Neutrophil (primary cell): Measurements from ENCODE around the gene MUC5B.

ENCODE experiments used
- H3K27ac ChIP-seq: fragments of 200-600 bp; sonication (generic); 2 replicates; pipeline ENCODE4 v1.5.1; 2016; ENCODE audit warnings: mild to moderate bottlenecking, moderate library complexity
- H3K27me3 ChIP-seq: fragments of 200-600 bp; sonication (generic); 2 replicates; pipeline ENCODE4 v1.6.0; 2016; ENCODE audit warnings: mild to moderate bottlenecking
- H3K36me3 ChIP-seq: fragments of 200-600 bp; sonication (generic); 2 replicates; pipeline ENCODE4 v1.5.1; 2017
- H3K4me1 ChIP-seq, 2 experiments: fragments of 200-600 bp in 1 of 2; sonication (generic) in 1 of 2; 1 replicate in 1 of 2; 2 replicates in 1 of 2; pipeline versions ENCODE4 v1.5.1 to v1.6.1; 2013 to 2016; ENCODE audit warnings: low read depth in 1 of 2, low read length in 1 of 2, mild to moderate bottlenecking in 1 of 2, moderate library complexity in 1 of 2; ENCODE audit not compliant: control insufficient read depth in 1 of 2, insufficient read depth in 1 of 2
- H3K4me3 ChIP-seq, 2 experiments: fragments of 200-600 bp in 1 of 2; sonication (generic) in 1 of 2; 1 replicate in 1 of 2; 2 replicates in 1 of 2; pipeline ENCODE4 v1.5.1; 2013 to 2016; ENCODE audit warnings: low read depth in 1 of 2, low read length in 1 of 2, mild to moderate bottlenecking in 1 of 2, moderate library complexity in 1 of 2
- H3K9me3 ChIP-seq: fragments of 200-600 bp; sonication (generic); 2 replicates; pipeline ENCODE4 v1.5.1; 2016
- CTCF ChIP-seq: fragments of 200-600 bp; sonication (generic); IDR thresholded peaks from 2 replicates; pipeline ENCODE4 v1.5.1; 2016; ENCODE audit warnings: antibody characterized with exemption

The MUC5B gene

GRCh38 chr11:1195682-1196515 is 27.0 kb upstream of the MUC5B start:
- Histone ChIP-seq H3K36me3 (no peaks in the 10 kb centered on the region), H3K27ac (no peak overlapping the region), H3K9me3 (no peaks in the 10 kb centered on the region), H3K27me3 (no peaks in the 10 kb centered on the region), H3K4me1 (no peaks in the 10 kb centered on the region), H3K4me3 (no peak overlapping the region)
- TF ChIP-seq CTCF, result no peak

- Histone ChIP-seq H3K4me1 (no peaks in the 10 kb centered on the region), H3K27me3 (no peaks in the 10 kb centered on the region)
- no peak for TF ChIP-seq CTCF
These were observed 26.1 kb upstream of the MUC5B start for GRCh38 chr11:1196516-1197391.

GRCh38 chr11:1197431-1197885 is 25.4 kb upstream of the MUC5B start:
- Histone ChIP-seq H3K27ac (no peak overlapping the region), H3K9me3 (no peaks in the 10 kb centered on the region), H3K27me3 (peaks cover 5% of the 10 kb centered on the region), H3K4me3 (no peak overlapping the region), H3K4me1 (no peaks in the 10 kb centered on the region), H3K36me3 (no peaks in the 10 kb centered on the region)
- TF ChIP-seq CTCF, result no peak

More at GRCh38 chr11:1196516-1197391, 26.1 kb upstream of the MUC5B start:
- no peak overlapping the region for H3K27ac ChIP-seq
- no peak overlapping the region for H3K4me3 ChIP-seq
- no peaks in the 10 kb centered on the region for H3K9me3 ChIP-seq
- H3K36me3 ChIP-seq, result no peaks in the 10 kb centered on the region

- Histone ChIP-seq H3K27ac (no peak overlapping the region), H3K36me3 (no peaks in the 10 kb centered on the region), H3K27me3 (peaks cover 10% of the 10 kb centered on the region), H3K9me3 (no peaks in the 10 kb centered on the region), H3K4me1 (no peaks in the 10 kb centered on the region), H3K4me3 (no peak overlapping the region)
- TF ChIP-seq CTCF, result no peak
These were observed 24.8 kb upstream of the MUC5B start for GRCh38 chr11:1197886-1198560.

GRCh38 chr11:1198561-1199240 is 24.2 kb upstream of the MUC5B start:
- H3K27ac ChIP-seq, result no peak overlapping the region
- no peaks in the 10 kb centered on the region for H3K4me1 ChIP-seq
- H3K27me3 ChIP-seq, result peaks cover 10% of the 10 kb centered on the region
- TF ChIP-seq CTCF, result no peak
- H3K9me3 ChIP-seq, result no peaks in the 10 kb centered on the region
- no peaks in the 10 kb centered on the region for H3K36me3 ChIP-seq
- no peak overlapping the region for H3K4me3 ChIP-seq
